ENCODE results near the gene LENG1. TPM values are rescaled to one million over a fixed set of nuclear protein-coding genes. Genes with fewer than 3 reads are reported as not detected.

Gene LENG1
- total and polyA plus RNA-seq, 9 of the 15 experiments (the other 6 are each of a cell fraction or from before 2014, with no cell fraction given), result 0.30 to 10.5 (median 4.7) TPM

DNA sequence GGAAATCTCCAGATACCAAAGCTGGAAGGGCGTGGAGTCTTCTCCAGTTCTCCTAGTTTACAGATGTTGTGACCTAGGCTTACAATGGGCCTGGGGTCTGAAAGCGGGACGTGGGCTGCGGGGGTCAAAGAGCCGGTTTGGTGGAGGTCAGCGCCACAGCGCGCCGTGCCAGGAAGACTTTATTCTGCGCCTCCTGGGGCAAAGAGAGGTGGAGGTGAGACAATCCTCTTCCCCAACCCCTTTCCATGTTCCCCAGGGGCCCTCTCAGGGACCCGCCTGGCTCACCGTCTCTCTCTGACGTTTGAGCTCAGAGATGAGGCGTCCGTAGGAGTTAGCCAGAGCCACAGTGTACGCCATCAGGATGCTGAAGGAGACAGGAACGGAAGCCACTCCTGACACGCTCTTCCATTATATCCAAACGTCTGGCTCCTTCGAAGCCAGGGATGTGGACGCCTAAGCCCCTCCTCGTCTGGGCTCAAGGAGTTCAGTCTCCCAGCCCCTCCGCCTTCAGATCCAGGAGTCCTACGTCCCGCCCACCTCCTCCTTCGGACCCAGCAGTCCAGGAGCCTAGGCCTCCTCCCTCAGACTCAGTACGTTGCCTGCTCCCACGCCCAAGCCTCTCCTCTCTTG lies 776 bp upstream of the LENG1 start (continued):
- TF ChIP-seq SAP30 (IDR thresholded peaks at IDR 0.05; ENCODE audit: borderline replicate concordance, insufficient read depth, low read depth, low read length, poor library complexity, severe bottlenecking) (peak; percentile 73), HMGXB4 (CRISPR knock-in tag; IDR thresholded peaks at IDR 0.05) (no peak), HDAC1 (IDR thresholded peaks at IDR 0.05) (peak in 1 of 2 experiments; percentile 69; a peak in 2 of 4 replicates), ZFX (CRISPR knock-in tag; IDR thresholded peaks at IDR 0.05) (peak; percentile 44), KDM2B (CRISPR knock-in tag; IDR thresholded peaks at IDR 0.05) (0 out of 2 replicates have a peak, but pooled peaks have one; percentile 36), CREM (IDR thresholded peaks at IDR 0.05; ENCODE audit: low read depth) (0 out of 2 replicates have a peak, but pooled peaks have one; percentile 5), SP2 (IDR thresholded peaks at IDR 0.05; ENCODE audit: extremely low read depth, low read depth, low read length, poor library complexity, severe bottlenecking) (no peak), ZNF282 (CRISPR knock-in tag; IDR thresholded peaks at IDR 0.05) (0 out of 2 replicates have a peak, but pooled peaks have one; percentile 39), DDX20 (tag; IDR thresholded peaks at IDR 0.05; ENCODE audit: low read depth) (no peak), ZNF395 (CRISPR knock-in tag; IDR thresholded peaks at IDR 0.05) (0 out of 2 replicates have a peak, but pooled peaks have one; percentile 16), FOXA3 (CRISPR knock-in tag; conservative IDR thresholded peaks at IDR 0.05 in 1 of 2, IDR thresholded peaks at IDR 0.05 in 1 of 2) (peak in 1 of 2 experiments; percentile 49; a peak in 1 of 4 replicates), TEAD4 (IDR thresholded peaks at IDR 0.05; ENCODE audit: low read length) (no peak), TEAD4 (CRISPR knock-in tag; IDR thresholded peaks at IDR 0.05; ENCODE audit: borderline replicate concordance) (0 out of 2 replicates have a peak, but pooled peaks have one; percentile 64)
- TF ChIP-seq, protein P1, sequence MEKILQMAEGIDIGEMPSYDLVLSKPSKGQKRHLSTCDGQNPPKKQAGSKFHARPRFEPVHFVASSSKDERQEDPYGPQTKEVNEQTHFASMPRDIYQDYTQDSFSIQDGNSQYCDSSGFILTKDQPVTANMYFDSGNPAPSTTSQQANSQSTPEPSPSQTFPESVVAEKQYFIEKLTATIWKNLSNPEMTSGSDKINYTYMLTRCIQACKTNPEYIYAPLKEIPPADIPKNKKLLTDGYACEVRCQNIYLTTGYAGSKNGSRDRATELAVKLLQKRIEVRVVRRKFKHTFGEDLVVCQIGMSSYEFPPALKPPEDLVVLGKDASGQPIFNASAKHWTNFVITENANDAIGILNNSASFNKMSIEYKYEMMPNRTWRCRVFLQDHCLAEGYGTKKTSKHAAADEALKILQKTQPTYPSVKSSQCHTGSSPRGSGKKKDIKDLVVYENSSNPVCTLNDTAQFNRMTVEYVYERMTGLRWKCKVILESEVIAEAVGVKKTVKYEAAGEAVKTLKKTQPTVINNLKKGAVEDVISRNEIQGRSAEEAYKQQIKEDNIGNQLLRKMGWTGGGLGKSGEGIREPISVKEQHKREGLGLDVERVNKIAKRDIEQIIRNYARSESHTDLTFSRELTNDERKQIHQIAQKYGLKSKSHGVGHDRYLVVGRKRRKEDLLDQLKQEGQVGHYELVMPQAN (IDR thresholded peaks at IDR 0.05; ENCODE audit: borderline replicate concordance), result peak; percentile 49; the same call in 1 of the 2 replicates

Data from K562 (cell line).